ENCODE data around the gene MINDY3.

MINDY3 gene

GRCh38 chr10:15865304-15865703 is 5.0 kb upstream of the MINDY3 start:
- TF ChIP-seq CTCF (conservative IDR thresholded peaks at IDR 0.05; ENCODE audit: low read depth, low read length) = no peak
- no peak for DNase-seq (ENCODE audit: low read depth)
- H3K4me3 ChIP-seq (ENCODE audit: low read length) = no peak overlapping the region

- H3K4me3 ChIP-seq (ENCODE audit: low read length) = no peak overlapping the region
- no peak for TF ChIP-seq CTCF (conservative IDR thresholded peaks at IDR 0.05; ENCODE audit: low read depth, low read length)
- no peak for DNase-seq (ENCODE audit: low read depth)
Observed at GRCh38 chr10:15864419-15864818, 4.1 kb upstream of the MINDY3 start.

- no peak for TF ChIP-seq CTCF (conservative IDR thresholded peaks at IDR 0.05; ENCODE audit: low read depth, low read length)
- DNase-seq (ENCODE audit: low read depth) = no peak
Observed at GRCh38 chr10:15863733-15864132, 3.4 kb upstream of the MINDY3 start.

GRCh38 chr10:15863323-15863722 is 3.0 kb upstream of the MINDY3 start:
- no peak for DNase-seq (ENCODE audit: low read depth)
- TF ChIP-seq CTCF (conservative IDR thresholded peaks at IDR 0.05; ENCODE audit: low read depth, low read length) = no peak
- H3K4me3 ChIP-seq (ENCODE audit: low read length) = no peak overlapping the region

More at GRCh38 chr10:15863733-15864132, 3.4 kb upstream of the MINDY3 start:
- no peak overlapping the region for H3K4me3 ChIP-seq (ENCODE audit: low read length)

GRCh38 chr10:15860692-15861201 is 440 bp upstream of the MINDY3 start:
- DNase-seq (ENCODE audit: low read depth) = no peak
- peak overlapping the region; percentile 92 for H3K4me3 ChIP-seq (ENCODE audit: low read length)
- TF ChIP-seq CTCF (conservative IDR thresholded peaks at IDR 0.05; ENCODE audit: low read depth, low read length) = no peak

- peak overlapping the region; percentile 92 for H3K4me3 ChIP-seq (ENCODE audit: low read length)
- no peak for DNase-seq (ENCODE audit: low read depth)
- no peak for TF ChIP-seq CTCF (conservative IDR thresholded peaks at IDR 0.05; ENCODE audit: low read depth, low read length)
Observed at GRCh38 chr10:15859509-15859905, 800 bp downstream of the MINDY3 start.

GRCh38 chr10:15858861-15859281 is 1.4 kb downstream of the MINDY3 start:
- H3K4me3 ChIP-seq (ENCODE audit: low read length) = peak overlapping the region; percentile 92
- no peak for DNase-seq (ENCODE audit: low read depth)
- TF ChIP-seq CTCF (conservative IDR thresholded peaks at IDR 0.05; ENCODE audit: low read depth, low read length) = no peak

All from retinal pigment epithelial cell (primary cell).